Measurements from ENCODE around the gene CD164L2. TPM values are rescaled to one million over a fixed set of nuclear protein-coding genes. Genes with fewer than 3 reads are reported as not detected.

The CD164L2 gene
- total and polyA plus RNA-seq, 2 experiments from 2014 or later: 2.0 to 2.8 TPM

DNA sequence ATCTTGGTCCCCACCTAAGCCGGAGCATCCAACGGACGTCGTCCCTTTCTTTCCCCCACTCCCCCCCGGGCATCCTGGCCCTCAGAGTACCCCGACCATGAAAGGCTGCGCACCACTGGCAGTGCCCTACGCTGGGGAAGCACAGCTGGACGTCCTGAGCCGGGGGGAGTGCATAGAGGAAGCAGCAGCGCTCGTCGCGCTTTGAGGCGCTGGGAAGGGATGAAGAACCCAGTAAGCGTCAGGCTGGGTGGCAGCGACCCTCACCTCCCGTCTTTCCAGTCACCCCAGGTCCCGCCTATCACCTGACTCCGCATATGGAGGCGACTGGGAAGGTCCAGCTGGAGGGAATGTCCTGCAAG is 22.1 kb downstream of the CD164L2 start:
- TF ChIP-seq EZH2 (IDR thresholded peaks at IDR 0.05; ENCODE audit: low read depth, unreplicated experiment): peak; percentile 13
- peak; percentile 34; the same call in 1 of the 2 replicates for TF ChIP-seq POLR2AphosphoS5 (IDR thresholded peaks at IDR 0.05; ENCODE audit: low read depth)
- TF ChIP-seq NANOG (IDR thresholded peaks at IDR 0.05; ENCODE audit: borderline replicate concordance): no peak
- no peaks in the 10 kb centered on the region for H3K36me3 ChIP-seq (ENCODE audit: insufficient read depth)
- no peaks in the 10 kb centered on the region for H4K20me1 ChIP-seq (replicated peaks; ENCODE audit: insufficient read depth)
- peak overlapping the region; percentile 94 for H3K4me2 ChIP-seq
- peaks cover 20% of the 10 kb centered on the region for H3K4me1 ChIP-seq (ENCODE audit: insufficient read depth)
- H3K9me2 ChIP-seq (ENCODE audit: insufficient read depth): no peaks in the 10 kb centered on the region
- H3K79me2 ChIP-seq (replicated peaks; ENCODE audit: insufficient read depth): no peaks in the 10 kb centered on the region
- H2AFZ ChIP-seq: peak overlapping the region; percentile 97
- no peak overlapping the region for H3K27ac ChIP-seq (ENCODE audit: low read depth)
- ATAC-seq: no peak; the same call in 2 of the 3 replicates
- peak; percentile 55 for DNase-seq (ENCODE audit: low spot score)
- Mint-ChIP-seq H3K9me3 (no peaks in the 10 kb centered on the region), H3K4me1 (peaks cover 29% of the 10 kb centered on the region), H3K27me3 (ENCODE audit: insufficient read depth, low read depth, poor library complexity) (peaks cover 51% of the 10 kb centered on the region), H3K27ac (no peak overlapping the region), H3K4me3 (peak overlapping the region; percentile 74), H3K36me3 (ENCODE audit: low read depth) (no peaks in the 10 kb centered on the region)
- peaks cover 47% of the 10 kb centered on the region for H3K27me3 ChIP-seq (ENCODE audit: insufficient read depth)
- H3K4me3 ChIP-seq: peak overlapping the region; percentile 88
- H3F3A ChIP-seq (replicated peaks; ENCODE audit: low read depth): 0 out of 2 replicates have a peak, but pooled peaks cover 10% of the 10 kb centered on the region

DNA sequence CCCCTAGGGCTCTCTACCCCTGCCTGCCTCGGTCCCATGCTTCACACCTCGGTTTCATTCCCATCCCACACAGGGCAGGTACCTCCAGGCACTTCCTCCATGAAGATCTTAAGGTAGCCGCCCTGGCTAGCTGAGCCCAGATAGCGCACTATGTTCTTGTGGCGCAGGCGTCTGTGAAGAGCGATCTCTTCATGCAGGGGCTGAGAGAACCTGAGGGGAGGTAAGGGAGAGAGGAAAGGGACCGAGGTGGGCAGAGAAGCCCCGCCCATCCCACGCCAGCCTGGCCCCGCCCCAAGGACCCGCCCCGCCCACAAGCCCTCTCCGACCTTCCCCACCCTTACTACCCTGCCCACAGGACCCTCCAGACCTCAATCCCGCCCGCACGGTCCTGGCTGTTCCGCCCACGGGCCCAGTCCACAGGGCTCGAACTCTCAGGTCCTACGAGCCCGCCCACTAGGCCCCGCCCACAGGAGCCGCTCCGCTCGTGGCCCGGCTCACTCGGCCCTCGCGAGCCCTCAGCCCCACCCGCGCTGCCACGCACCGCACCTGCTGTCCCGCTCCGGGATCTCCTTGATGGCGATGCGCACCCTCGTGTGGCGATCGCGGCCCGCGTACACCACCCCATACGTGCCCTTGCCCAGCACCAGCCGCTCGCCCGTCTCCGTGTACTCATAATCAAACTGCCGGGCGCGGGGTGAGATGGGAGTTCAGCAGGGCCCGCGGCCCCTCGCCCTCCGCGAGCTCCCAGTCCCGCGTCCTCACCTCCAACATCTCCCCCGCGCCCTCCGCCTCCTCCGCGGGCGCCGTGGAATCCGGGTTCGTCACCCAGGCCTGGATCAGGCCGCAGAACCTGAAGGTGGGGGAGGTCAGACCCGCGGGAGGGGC is 22.7 kb downstream of the CD164L2 start:
- peaks cover 29% of the 10 kb centered on the region for H3K4me1 Mint-ChIP-seq
- peak overlapping the region; percentile 74 for H3K4me3 Mint-ChIP-seq
- Histone ChIP-seq H3K36me3 (ENCODE audit: insufficient read depth) (no peaks in the 10 kb centered on the region), H2AFZ (peak overlapping the region; percentile 97), H3K27ac (ENCODE audit: low read depth) (no peak overlapping the region), H3K9me2 (ENCODE audit: insufficient read depth) (no peaks in the 10 kb centered on the region), H3K4me2 (peak overlapping the region; percentile 94), H3K4me1 (ENCODE audit: insufficient read depth) (peaks cover 20% of the 10 kb centered on the region), H3K4me3 (peak overlapping the region; percentile 88), H4K20me1 (replicated peaks; ENCODE audit: insufficient read depth) (no peaks in the 10 kb centered on the region), H3K79me2 (replicated peaks; ENCODE audit: insufficient read depth) (no peaks in the 10 kb centered on the region), H3K27me3 (ENCODE audit: insufficient read depth) (peaks cover 47% of the 10 kb centered on the region), H3F3A (replicated peaks; ENCODE audit: low read depth) (0 out of 2 replicates have a peak, but pooled peaks cover 8% of the 10 kb centered on the region)
- no peak for TF ChIP-seq ZNF114 (CRISPR knock-in tag; IDR thresholded peaks at IDR 0.05)
- TF ChIP-seq, protein P1, sequence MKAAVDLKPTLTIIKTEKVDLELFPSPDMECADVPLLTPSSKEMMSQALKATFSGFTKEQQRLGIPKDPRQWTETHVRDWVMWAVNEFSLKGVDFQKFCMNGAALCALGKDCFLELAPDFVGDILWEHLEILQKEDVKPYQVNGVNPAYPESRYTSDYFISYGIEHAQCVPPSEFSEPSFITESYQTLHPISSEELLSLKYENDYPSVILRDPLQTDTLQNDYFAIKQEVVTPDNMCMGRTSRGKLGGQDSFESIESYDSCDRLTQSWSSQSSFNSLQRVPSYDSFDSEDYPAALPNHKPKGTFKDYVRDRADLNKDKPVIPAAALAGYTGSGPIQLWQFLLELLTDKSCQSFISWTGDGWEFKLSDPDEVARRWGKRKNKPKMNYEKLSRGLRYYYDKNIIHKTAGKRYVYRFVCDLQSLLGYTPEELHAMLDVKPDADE (IDR thresholded peaks at IDR 0.05): no peak
- TF ChIP-seq STAT1 (IDR thresholded peaks at IDR 0.05; ENCODE audit: unreplicated experiment): no peak
- TF ChIP-seq, protein P2, sequence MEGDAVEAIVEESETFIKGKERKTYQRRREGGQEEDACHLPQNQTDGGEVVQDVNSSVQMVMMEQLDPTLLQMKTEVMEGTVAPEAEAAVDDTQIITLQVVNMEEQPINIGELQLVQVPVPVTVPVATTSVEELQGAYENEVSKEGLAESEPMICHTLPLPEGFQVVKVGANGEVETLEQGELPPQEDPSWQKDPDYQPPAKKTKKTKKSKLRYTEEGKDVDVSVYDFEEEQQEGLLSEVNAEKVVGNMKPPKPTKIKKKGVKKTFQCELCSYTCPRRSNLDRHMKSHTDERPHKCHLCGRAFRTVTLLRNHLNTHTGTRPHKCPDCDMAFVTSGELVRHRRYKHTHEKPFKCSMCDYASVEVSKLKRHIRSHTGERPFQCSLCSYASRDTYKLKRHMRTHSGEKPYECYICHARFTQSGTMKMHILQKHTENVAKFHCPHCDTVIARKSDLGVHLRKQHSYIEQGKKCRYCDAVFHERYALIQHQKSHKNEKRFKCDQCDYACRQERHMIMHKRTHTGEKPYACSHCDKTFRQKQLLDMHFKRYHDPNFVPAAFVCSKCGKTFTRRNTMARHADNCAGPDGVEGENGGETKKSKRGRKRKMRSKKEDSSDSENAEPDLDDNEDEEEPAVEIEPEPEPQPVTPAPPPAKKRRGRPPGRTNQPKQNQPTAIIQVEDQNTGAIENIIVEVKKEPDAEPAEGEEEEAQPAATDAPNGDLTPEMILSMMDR (conservative IDR thresholded peaks at IDR 0.05; ENCODE audit: low read depth in 2 of 2): no peak
- peak; percentile 57 for TF ChIP-seq POLR2AphosphoS5 (IDR thresholded peaks at IDR 0.05; ENCODE audit: low read depth)
- no peak for TF ChIP-seq CREB1 (CRISPR knock-in tag; IDR thresholded peaks at IDR 0.05; ENCODE audit: low read depth)
- peak; percentile 22 for TF ChIP-seq EZH2 (IDR thresholded peaks at IDR 0.05; ENCODE audit: low read depth, unreplicated experiment)
- TF ChIP-seq, protein P3, sequence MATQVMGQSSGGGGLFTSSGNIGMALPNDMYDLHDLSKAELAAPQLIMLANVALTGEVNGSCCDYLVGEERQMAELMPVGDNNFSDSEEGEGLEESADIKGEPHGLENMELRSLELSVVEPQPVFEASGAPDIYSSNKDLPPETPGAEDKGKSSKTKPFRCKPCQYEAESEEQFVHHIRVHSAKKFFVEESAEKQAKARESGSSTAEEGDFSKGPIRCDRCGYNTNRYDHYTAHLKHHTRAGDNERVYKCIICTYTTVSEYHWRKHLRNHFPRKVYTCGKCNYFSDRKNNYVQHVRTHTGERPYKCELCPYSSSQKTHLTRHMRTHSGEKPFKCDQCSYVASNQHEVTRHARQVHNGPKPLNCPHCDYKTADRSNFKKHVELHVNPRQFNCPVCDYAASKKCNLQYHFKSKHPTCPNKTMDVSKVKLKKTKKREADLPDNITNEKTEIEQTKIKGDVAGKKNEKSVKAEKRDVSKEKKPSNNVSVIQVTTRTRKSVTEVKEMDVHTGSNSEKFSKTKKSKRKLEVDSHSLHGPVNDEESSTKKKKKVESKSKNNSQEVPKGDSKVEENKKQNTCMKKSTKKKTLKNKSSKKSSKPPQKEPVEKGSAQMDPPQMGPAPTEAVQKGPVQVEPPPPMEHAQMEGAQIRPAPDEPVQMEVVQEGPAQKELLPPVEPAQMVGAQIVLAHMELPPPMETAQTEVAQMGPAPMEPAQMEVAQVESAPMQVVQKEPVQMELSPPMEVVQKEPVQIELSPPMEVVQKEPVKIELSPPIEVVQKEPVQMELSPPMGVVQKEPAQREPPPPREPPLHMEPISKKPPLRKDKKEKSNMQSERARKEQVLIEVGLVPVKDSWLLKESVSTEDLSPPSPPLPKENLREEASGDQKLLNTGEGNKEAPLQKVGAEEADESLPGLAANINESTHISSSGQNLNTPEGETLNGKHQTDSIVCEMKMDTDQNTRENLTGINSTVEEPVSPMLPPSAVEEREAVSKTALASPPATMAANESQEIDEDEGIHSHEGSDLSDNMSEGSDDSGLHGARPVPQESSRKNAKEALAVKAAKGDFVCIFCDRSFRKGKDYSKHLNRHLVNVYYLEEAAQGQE (IDR thresholded peaks at IDR 0.05; ENCODE audit: unreplicated experiment): no peak
- TF ChIP-seq JUNB (IDR thresholded peaks at IDR 0.05; ENCODE audit: unreplicated experiment): no peak
- H3K36me3 Mint-ChIP-seq (ENCODE audit: low read depth): peaks cover 5% of the 10 kb centered on the region; the same call in 1 of the 3 replicates
- H3K27me3 Mint-ChIP-seq (ENCODE audit: insufficient read depth, low read depth, poor library complexity): peaks cover 46% of the 10 kb centered on the region
- no peak overlapping the region for H3K27ac Mint-ChIP-seq
- DNase-seq (ENCODE audit: low spot score) (peak; percentile 72), ATAC-seq (peak; percentile 41)
- no peaks in the 10 kb centered on the region for H3K9me3 Mint-ChIP-seq

Data from GM23338 (cell line).